A549 (cell line): ENCODE results near the gene DCD.

Experiments used
- KDM1A ChIP-seq: fragments of 200-600 bp; sonication (generic); IDR thresholded peaks from 2 replicates; pipeline ENCODE4 v1.6.1; 2016; ENCODE audit warnings: low read depth, mild to moderate bottlenecking
- TF ChIP-seq, protein P1 (sequence below): fragments of >200 bp; sonication (Bioruptor Twin); formaldehyde crosslinking; IDR thresholded peaks from 3 replicates; pipeline ENCODE4 v1.5.1; 2016
- TF ChIP-seq, protein P2 (sequence below): fragments of 200-600 bp; sonication (generic); IDR thresholded peaks from 2 replicates; pipeline ENCODE4 v1.6.1; 2016; ENCODE audit warnings: antibody characterized with exemption, mild to moderate bottlenecking, moderate library complexity

DNA sequence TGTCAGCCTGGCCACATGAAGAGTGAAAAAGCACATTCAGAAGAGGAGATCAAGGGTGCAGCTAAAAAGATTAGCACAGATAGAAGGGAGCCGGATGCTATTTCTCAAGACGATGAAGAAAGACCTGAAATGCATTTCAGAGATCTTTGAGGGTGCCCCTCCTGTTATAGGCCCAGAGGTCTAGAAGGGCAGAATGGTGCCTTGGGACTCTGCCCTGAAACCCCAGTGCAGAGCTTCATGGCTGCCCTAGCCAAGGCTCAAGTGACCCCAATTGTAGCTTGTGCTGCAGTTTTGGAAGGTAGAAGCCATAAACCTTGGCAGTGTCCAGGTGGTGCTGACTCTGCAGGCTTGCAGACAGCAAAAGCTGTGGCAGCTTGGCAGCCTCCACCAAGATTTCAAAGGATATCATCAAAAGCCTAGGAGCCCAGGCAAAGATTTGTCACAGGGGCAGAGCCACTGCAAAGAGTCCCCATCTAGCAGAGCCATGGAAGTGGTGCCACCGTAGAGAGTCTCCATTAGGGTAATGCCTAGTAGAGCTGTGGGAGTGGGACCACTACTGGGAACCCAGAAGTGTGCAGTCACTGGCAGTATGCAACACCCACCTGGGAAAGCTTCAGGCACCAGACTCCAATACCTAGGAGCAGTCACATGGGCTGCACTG lies 19.8 kb downstream of the DCD start:
- TF ChIP-seq, protein P1, sequence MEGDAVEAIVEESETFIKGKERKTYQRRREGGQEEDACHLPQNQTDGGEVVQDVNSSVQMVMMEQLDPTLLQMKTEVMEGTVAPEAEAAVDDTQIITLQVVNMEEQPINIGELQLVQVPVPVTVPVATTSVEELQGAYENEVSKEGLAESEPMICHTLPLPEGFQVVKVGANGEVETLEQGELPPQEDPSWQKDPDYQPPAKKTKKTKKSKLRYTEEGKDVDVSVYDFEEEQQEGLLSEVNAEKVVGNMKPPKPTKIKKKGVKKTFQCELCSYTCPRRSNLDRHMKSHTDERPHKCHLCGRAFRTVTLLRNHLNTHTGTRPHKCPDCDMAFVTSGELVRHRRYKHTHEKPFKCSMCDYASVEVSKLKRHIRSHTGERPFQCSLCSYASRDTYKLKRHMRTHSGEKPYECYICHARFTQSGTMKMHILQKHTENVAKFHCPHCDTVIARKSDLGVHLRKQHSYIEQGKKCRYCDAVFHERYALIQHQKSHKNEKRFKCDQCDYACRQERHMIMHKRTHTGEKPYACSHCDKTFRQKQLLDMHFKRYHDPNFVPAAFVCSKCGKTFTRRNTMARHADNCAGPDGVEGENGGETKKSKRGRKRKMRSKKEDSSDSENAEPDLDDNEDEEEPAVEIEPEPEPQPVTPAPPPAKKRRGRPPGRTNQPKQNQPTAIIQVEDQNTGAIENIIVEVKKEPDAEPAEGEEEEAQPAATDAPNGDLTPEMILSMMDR: no peak
- no peak for TF ChIP-seq KDM1A
- TF ChIP-seq, protein P2, sequence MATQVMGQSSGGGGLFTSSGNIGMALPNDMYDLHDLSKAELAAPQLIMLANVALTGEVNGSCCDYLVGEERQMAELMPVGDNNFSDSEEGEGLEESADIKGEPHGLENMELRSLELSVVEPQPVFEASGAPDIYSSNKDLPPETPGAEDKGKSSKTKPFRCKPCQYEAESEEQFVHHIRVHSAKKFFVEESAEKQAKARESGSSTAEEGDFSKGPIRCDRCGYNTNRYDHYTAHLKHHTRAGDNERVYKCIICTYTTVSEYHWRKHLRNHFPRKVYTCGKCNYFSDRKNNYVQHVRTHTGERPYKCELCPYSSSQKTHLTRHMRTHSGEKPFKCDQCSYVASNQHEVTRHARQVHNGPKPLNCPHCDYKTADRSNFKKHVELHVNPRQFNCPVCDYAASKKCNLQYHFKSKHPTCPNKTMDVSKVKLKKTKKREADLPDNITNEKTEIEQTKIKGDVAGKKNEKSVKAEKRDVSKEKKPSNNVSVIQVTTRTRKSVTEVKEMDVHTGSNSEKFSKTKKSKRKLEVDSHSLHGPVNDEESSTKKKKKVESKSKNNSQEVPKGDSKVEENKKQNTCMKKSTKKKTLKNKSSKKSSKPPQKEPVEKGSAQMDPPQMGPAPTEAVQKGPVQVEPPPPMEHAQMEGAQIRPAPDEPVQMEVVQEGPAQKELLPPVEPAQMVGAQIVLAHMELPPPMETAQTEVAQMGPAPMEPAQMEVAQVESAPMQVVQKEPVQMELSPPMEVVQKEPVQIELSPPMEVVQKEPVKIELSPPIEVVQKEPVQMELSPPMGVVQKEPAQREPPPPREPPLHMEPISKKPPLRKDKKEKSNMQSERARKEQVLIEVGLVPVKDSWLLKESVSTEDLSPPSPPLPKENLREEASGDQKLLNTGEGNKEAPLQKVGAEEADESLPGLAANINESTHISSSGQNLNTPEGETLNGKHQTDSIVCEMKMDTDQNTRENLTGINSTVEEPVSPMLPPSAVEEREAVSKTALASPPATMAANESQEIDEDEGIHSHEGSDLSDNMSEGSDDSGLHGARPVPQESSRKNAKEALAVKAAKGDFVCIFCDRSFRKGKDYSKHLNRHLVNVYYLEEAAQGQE: no peak
